SK-N-SH (cell line): ENCODE measurements around the gene SCYL1. TPM values are rescaled to one million over a fixed set of nuclear protein-coding genes. Genes with fewer than 3 reads are reported as not detected.

ENCODE experiments used
- CTCF ChIA-PET: fragments of 300-600, 350-600 bp; formaldehyde crosslinking; extraction: SDS; loops from one replicate; lab custom pipeline; 2021; lab: Yijun Ruan, JAX
- POLR2A ChIA-PET: fragments of 350-600 bp; sonication (Branson Sonifier 250); formaldehyde crosslinking; extraction: SDS; loops from one replicate; lab custom pipeline; 2020; ENCODE audit warnings: antibody characterized with exemption, inconsistent platforms; lab: Yijun Ruan, JAX
- DNase-seq: peaks from one replicate; pipeline ENCODE4 v3.0.0; 2012
- H2AFZ ChIP-seq: fragments of 200-600 bp; sonication (generic); 2 replicates; pipeline ENCODE4 v1.8.1; 2016; ENCODE audit warnings: antibody characterized with exemption, mild to moderate bottlenecking, low read depth
- H3F3A ChIP-seq: fragments of 200-600 bp; sonication (generic); replicated peaks from 2 replicates; pipeline ENCODE3; 2016; ENCODE audit warnings: antibody characterized with exemption, mild to moderate bottlenecking; ENCODE audit not compliant: insufficient read depth
- H3K27ac ChIP-seq, 2 experiments: fragments of 200-500 bp in 1 of 2; fragments of 200-600 bp in 1 of 2; sonication (Bioruptor generic) in 1 of 2; sonication (generic), shearing (Covaris generic) in 1 of 2; 2 replicates each; pipeline versions ENCODE4 v1.5.1 to v1.6.1; 2014 to 2016; ENCODE audit warnings: low read depth in 2 of 2, inconsistent platforms in 1 of 2, low read length in 1 of 2, mild to moderate bottlenecking in 1 of 2, mixed read lengths in 1 of 2
- H3K27me3 ChIP-seq: fragments of 200-600 bp; sonication (generic), shearing (Covaris generic); 2 replicates; pipeline ENCODE4 v1.6.1; 2016; ENCODE audit warnings: mixed run types; ENCODE audit not compliant: insufficient read depth
- H3K36me3 ChIP-seq, 2 experiments: fragments of 200-500 bp in 1 of 2; fragments of 200-600 bp in 1 of 2; sonication (Bioruptor generic) in 1 of 2; sonication (generic) in 1 of 2; replicated peaks in 1 of 2; 2 replicates each; pipeline versions ENCODE3 to v1.5.1; 2014 to 2016; ENCODE audit warnings: low read length in 1 of 2, mild to moderate bottlenecking in 1 of 2; ENCODE audit not compliant: insufficient read depth in 2 of 2, control insufficient read depth in 1 of 2
- H3K4me1 ChIP-seq, 2 experiments: fragments of 200-500 bp in 1 of 2; fragments of 200-600 bp in 1 of 2; sonication (Bioruptor generic) in 1 of 2; sonication (generic), shearing (Covaris generic) in 1 of 2; 2 replicates each; pipeline versions ENCODE4 v1.5.1 to v1.6.1; 2014 to 2016; ENCODE audit warnings: low read depth in 1 of 2, low read length in 1 of 2, mixed run types in 1 of 2; ENCODE audit not compliant: insufficient read depth in 2 of 2, control insufficient read depth in 1 of 2
- H3K4me2 ChIP-seq: fragments of 200-600 bp; sonication (generic), shearing (Covaris generic); 2 replicates; pipeline ENCODE4 v1.6.1; 2017; ENCODE audit warnings: mixed run types
- H3K4me3 ChIP-seq, 2 experiments: fragments of 200-500 bp in 1 of 2; fragments of 200-600 bp in 1 of 2; sonication (Bioruptor generic) in 1 of 2; sonication (generic), shearing (Covaris generic) in 1 of 2; 2 replicates each; pipeline versions ENCODE4 v1.5.1 to v1.8.1; 2014 to 2016; ENCODE audit warnings: low read depth in 2 of 2, inconsistent platforms in 1 of 2, low read length in 1 of 2, mild to moderate bottlenecking in 1 of 2, mixed read lengths in 1 of 2, moderate library complexity in 1 of 2
- H3K79me2 ChIP-seq: fragments of 200-600 bp; sonication (generic); 2 replicates; pipeline ENCODE4 v1.8.1; 2017; ENCODE audit warnings: mild to moderate bottlenecking; ENCODE audit not compliant: insufficient read depth
- H3K9ac ChIP-seq: fragments of 200-600 bp; sonication (generic); 2 replicates; pipeline ENCODE4 v1.6.1; 2017; ENCODE audit warnings: mixed run types
- H3K9me2 ChIP-seq: fragments of 200-600 bp; sonication (generic); 2 replicates; pipeline ENCODE4 v1.6.1; 2017; ENCODE audit warnings: mixed run types
- H3K9me3 ChIP-seq: fragments of 200-600 bp; sonication (generic); 2 replicates; pipeline ENCODE4 v1.6.1; 2017; ENCODE audit warnings: mixed run types, mild to moderate bottlenecking, moderate library complexity
- H4K20me1 ChIP-seq: fragments of 200-600 bp; sonication (generic); 2 replicates; pipeline ENCODE4 v1.6.1; 2017; ENCODE audit warnings: mild to moderate bottlenecking, mixed run types; ENCODE audit not compliant: insufficient read depth
- CHD2 ChIP-seq: fragments of 150-350 bp; IDR thresholded peaks from 2 replicates; pipeline ENCODE4 v1.6.1; 2018; ENCODE audit warnings: low read length; ENCODE audit not compliant: partially characterized antibody
- FOSL2 ChIP-seq: IDR thresholded peaks from 2 replicates; pipeline ENCODE4 v1.4.0; 2012; ENCODE audit warnings: low read depth, mild to moderate bottlenecking, moderate library complexity, borderline replicate concordance
- FOXJ3 ChIP-seq: sonication (generic); formaldehyde crosslinking; IDR thresholded peaks from 2 replicates; pipeline ENCODE4 v1.5.1; 2020; ENCODE audit warnings: mild to moderate bottlenecking, missing genetic modification reagents
- FOXM1 ChIP-seq: IDR thresholded peaks from 2 replicates; pipeline ENCODE4 v1.4.0; 2012; ENCODE audit warnings: low read depth, mild to moderate bottlenecking
- GATA2 ChIP-seq: sonication (generic); formaldehyde crosslinking; IDR thresholded peaks from 2 replicates; pipeline ENCODE4 v1.5.0; 2020; ENCODE audit warnings: mild to moderate bottlenecking, missing genetic modification reagents
- MEF2A ChIP-seq: IDR thresholded peaks from 2 replicates; pipeline ENCODE4 v1.4.0; 2012; ENCODE audit warnings: low read depth, borderline replicate concordance
- MXI1 ChIP-seq: IDR thresholded peaks from 2 replicates; pipeline ENCODE4 v1.6.1; 2012; ENCODE audit warnings: mild to moderate bottlenecking, low read depth, low read length, improper control_type of control experiment
- NRF1 ChIP-seq: IDR thresholded peaks from 2 replicates; pipeline ENCODE4 v1.6.1; 2012; ENCODE audit warnings: low read depth, mild to moderate bottlenecking, low read length
- RAD21 ChIP-seq: IDR thresholded peaks from 2 replicates; pipeline ENCODE4 v1.6.1; 2012; ENCODE audit warnings: mild to moderate bottlenecking, low read length
- RCOR1 ChIP-seq: fragments of 150-350 bp; IDR thresholded peaks from 2 replicates; pipeline ENCODE4 v1.6.1; 2017; ENCODE audit warnings: antibody characterized with exemption, low read length
- RFX5 ChIP-seq: IDR thresholded peaks from 2 replicates; pipeline ENCODE4 v1.6.1; 2012; ENCODE audit warnings: mild to moderate bottlenecking, improper control_type of control experiment, low read length
- SIN3A ChIP-seq: IDR thresholded peaks from 2 replicates; pipeline ENCODE4 v1.6.1; 2012; ENCODE audit warnings: low read depth, mild to moderate bottlenecking, low read length, moderate library complexity, borderline replicate concordance
- TEAD4 ChIP-seq: IDR thresholded peaks from 2 replicates; pipeline ENCODE4 v1.4.0; 2012; ENCODE audit warnings: mild to moderate bottlenecking, borderline replicate concordance; ENCODE audit not compliant: insufficient read depth
- YY1 ChIP-seq: IDR thresholded peaks from 2 replicates; pipeline ENCODE4 v1.4.0; 2012; ENCODE audit warnings: low read depth, mild to moderate bottlenecking
- WGBS: methylation state at CpG from one replicate; pipeline ENCODE4 v1.1.6; 2017; ENCODE audit warnings: low lambda C conversion rate; 5-methylcytosine and 5-hydroxymethylcytosine counted together
- polyA plus RNA-seq, 3 experiments: library from polyadenylated mRNA; depleted of rRNA; stranded (reverse); fragments of >200 nt; gene quantifications; 2 replicates each; pipeline ENCODE4 v1.2.3, GENCODE V29; 2012
- TF ChIP-seq, protein P1 (sequence below): IDR thresholded peaks from 2 replicates; pipeline ENCODE4 v1.4.0; 2012; ENCODE audit warnings: low read depth, borderline replicate concordance
- TF ChIP-seq, protein P2 (sequence below): IDR thresholded peaks from 2 replicates; pipeline ENCODE4 v1.4.0; 2012; ENCODE audit warnings: low read depth, borderline replicate concordance
- TF ChIP-seq, protein P3 (sequence below): fragments of 150-350 bp; IDR thresholded peaks from 2 replicates; pipeline ENCODE4 v1.6.1; 2016; ENCODE audit warnings: mild to moderate bottlenecking, low read depth, low read length
- TF ChIP-seq, protein P4 (sequence below): fragments of 150-350 bp; IDR thresholded peaks from 2 replicates; pipeline ENCODE4 v1.6.1; 2017; ENCODE audit warnings: antibody characterized with exemption, low read length, low read depth, borderline replicate concordance
- TF ChIP-seq, protein P5 (sequence below): fragments of 200-600 bp; sonication (generic); IDR thresholded peaks from 2 replicates; pipeline ENCODE4 v1.6.1; 2017; ENCODE audit warnings: antibody characterized with exemption, mild to moderate bottlenecking, moderate library complexity
- TF ChIP-seq, protein P6 (sequence below): IDR thresholded peaks from 2 replicates; pipeline ENCODE4 v1.6.1; 2012; ENCODE audit warnings: mild to moderate bottlenecking, low read depth, low read length, moderate library complexity
- TF ChIP-seq, protein P7 (sequence below): IDR thresholded peaks from 2 replicates; pipeline ENCODE4 v1.4.0; 2012; ENCODE audit warnings: low read depth

SCYL1 gene
- polyA plus RNA-seq, 1 of the 3 experiments (the other 2 are of a cell fraction): 79.9 TPM

DNA sequence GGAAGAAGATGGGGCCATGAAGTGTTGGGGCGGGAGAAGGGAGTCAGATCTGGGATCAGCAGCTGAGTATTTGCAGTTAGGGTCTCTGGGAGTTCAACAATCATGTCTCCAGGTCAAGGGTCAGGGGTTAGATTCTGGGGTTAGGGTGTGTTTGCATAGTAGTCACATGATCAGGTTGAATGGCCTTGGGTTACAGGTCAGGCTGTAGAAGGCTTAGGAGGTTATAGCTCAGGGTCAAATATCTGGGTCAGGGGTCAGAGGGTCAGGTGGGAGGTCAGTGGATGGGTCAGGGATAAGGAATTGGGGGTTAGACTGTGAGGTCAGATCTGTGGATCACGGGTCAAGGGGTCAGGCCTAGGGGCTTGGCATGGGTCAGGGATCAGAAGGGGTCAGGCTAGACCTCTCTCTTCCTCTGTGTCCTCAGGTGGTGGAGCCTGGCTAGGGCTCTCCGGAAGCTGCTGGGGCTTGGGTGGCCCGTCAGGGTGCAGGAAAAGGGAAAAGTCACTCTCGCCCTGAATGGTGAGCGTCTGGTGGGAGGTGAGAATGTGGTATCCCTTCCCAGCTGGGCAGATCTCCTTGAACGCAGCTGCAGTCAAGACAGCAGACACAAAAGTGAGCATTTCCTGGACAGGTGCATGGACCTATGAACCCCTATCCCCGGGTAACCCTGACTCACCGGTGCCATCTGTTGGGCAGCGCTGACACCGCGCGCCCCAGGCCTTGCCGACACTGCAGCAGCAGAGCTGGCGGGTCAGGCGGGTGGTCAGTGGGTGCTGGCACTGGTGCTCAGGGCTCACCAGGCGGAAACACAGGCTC is 26.9 kb downstream of the SCYL1 start:
- Histone ChIP-seq H3K4me2 (no peak overlapping the region), H2AFZ (no peak overlapping the region), H3K4me1 (peaks cover 16 to 27% of the 10 kb centered on the region in 2 experiments; a peak in 3 of 4 replicates), H3K79me2 (peaks cover 43% of the 10 kb centered on the region), H3K9me2 (no peaks in the 10 kb centered on the region), H3K27me3 (no peaks in the 10 kb centered on the region), H3K9ac (no peak overlapping the region), H4K20me1 (peaks cover 21% of the 10 kb centered on the region), H3K9me3 (no peaks in the 10 kb centered on the region), H3F3A (no peaks in the 10 kb centered on the region), H3K36me3 (peaks cover 29 to 42% of the 10 kb centered on the region in 2 experiments), H3K27ac (no peak overlapping the region), H3K4me3 (no peak overlapping the region)
- CTCF ChIA-PET: interaction anchor here (0.6 to 6.4 kb wide), 17 partner anchors 9 to 231 kb away, joined by 3 to 88 read pairs (median 4); partner anchors contain the start of genes FAM89B, KCNK7 and ZNRD2
- DNase-seq: peak; percentile 85
- POLR2A ChIA-PET: interaction anchor here (0.8 to 1.1 kb wide), 2 partner anchors 11 to 22 kb away, joined by 3 read pairs; no protein-coding TSS in a partner anchor
- WGBS: 72% methylated on average over 5 of the region's 17 CpGs
- TF ChIP-seq, protein P1, sequence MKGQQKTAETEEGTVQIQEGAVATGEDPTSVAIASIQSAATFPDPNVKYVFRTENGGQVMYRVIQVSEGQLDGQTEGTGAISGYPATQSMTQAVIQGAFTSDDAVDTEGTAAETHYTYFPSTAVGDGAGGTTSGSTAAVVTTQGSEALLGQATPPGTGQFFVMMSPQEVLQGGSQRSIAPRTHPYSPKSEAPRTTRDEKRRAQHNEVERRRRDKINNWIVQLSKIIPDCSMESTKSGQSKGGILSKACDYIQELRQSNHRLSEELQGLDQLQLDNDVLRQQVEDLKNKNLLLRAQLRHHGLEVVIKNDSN: no peak
- TF ChIP-seq CHD2 (no peak), RFX5 (no peak), NRF1 (no peak), YY1 (no peak), MXI1 (no peak), FOXJ3 (CRISPR knock-in tag) (no peak), TEAD4 (no peak), FOSL2 (no peak), SIN3A (no peak), RAD21 (peak; percentile 43), GATA2 (no peak), MEF2A (no peak), FOXM1 (no peak), RCOR1 (no peak)
- TF ChIP-seq, protein P2, sequence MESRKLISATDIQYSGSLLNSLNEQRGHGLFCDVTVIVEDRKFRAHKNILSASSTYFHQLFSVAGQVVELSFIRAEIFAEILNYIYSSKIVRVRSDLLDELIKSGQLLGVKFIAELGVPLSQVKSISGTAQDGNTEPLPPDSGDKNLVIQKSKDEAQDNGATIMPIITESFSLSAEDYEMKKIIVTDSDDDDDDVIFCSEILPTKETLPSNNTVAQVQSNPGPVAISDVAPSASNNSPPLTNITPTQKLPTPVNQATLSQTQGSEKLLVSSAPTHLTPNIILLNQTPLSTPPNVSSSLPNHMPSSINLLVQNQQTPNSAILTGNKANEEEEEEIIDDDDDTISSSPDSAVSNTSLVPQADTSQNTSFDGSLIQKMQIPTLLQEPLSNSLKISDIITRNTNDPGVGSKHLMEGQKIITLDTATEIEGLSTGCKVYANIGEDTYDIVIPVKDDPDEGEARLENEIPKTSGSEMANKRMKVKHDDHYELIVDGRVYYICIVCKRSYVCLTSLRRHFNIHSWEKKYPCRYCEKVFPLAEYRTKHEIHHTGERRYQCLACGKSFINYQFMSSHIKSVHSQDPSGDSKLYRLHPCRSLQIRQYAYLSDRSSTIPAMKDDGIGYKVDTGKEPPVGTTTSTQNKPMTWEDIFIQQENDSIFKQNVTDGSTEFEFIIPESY: no peak
- TF ChIP-seq, protein P3, sequence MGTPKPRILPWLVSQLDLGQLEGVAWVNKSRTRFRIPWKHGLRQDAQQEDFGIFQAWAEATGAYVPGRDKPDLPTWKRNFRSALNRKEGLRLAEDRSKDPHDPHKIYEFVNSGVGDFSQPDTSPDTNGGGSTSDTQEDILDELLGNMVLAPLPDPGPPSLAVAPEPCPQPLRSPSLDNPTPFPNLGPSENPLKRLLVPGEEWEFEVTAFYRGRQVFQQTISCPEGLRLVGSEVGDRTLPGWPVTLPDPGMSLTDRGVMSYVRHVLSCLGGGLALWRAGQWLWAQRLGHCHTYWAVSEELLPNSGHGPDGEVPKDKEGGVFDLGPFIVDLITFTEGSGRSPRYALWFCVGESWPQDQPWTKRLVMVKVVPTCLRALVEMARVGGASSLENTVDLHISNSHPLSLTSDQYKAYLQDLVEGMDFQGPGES: no peak
- TF ChIP-seq, protein P4, sequence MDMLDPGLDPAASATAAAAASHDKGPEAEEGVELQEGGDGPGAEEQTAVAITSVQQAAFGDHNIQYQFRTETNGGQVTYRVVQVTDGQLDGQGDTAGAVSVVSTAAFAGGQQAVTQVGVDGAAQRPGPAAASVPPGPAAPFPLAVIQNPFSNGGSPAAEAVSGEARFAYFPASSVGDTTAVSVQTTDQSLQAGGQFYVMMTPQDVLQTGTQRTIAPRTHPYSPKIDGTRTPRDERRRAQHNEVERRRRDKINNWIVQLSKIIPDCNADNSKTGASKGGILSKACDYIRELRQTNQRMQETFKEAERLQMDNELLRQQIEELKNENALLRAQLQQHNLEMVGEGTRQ: no peak
- TF ChIP-seq, protein P5, sequence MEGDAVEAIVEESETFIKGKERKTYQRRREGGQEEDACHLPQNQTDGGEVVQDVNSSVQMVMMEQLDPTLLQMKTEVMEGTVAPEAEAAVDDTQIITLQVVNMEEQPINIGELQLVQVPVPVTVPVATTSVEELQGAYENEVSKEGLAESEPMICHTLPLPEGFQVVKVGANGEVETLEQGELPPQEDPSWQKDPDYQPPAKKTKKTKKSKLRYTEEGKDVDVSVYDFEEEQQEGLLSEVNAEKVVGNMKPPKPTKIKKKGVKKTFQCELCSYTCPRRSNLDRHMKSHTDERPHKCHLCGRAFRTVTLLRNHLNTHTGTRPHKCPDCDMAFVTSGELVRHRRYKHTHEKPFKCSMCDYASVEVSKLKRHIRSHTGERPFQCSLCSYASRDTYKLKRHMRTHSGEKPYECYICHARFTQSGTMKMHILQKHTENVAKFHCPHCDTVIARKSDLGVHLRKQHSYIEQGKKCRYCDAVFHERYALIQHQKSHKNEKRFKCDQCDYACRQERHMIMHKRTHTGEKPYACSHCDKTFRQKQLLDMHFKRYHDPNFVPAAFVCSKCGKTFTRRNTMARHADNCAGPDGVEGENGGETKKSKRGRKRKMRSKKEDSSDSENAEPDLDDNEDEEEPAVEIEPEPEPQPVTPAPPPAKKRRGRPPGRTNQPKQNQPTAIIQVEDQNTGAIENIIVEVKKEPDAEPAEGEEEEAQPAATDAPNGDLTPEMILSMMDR: peak; percentile 62
- TF ChIP-seq, protein P6, sequence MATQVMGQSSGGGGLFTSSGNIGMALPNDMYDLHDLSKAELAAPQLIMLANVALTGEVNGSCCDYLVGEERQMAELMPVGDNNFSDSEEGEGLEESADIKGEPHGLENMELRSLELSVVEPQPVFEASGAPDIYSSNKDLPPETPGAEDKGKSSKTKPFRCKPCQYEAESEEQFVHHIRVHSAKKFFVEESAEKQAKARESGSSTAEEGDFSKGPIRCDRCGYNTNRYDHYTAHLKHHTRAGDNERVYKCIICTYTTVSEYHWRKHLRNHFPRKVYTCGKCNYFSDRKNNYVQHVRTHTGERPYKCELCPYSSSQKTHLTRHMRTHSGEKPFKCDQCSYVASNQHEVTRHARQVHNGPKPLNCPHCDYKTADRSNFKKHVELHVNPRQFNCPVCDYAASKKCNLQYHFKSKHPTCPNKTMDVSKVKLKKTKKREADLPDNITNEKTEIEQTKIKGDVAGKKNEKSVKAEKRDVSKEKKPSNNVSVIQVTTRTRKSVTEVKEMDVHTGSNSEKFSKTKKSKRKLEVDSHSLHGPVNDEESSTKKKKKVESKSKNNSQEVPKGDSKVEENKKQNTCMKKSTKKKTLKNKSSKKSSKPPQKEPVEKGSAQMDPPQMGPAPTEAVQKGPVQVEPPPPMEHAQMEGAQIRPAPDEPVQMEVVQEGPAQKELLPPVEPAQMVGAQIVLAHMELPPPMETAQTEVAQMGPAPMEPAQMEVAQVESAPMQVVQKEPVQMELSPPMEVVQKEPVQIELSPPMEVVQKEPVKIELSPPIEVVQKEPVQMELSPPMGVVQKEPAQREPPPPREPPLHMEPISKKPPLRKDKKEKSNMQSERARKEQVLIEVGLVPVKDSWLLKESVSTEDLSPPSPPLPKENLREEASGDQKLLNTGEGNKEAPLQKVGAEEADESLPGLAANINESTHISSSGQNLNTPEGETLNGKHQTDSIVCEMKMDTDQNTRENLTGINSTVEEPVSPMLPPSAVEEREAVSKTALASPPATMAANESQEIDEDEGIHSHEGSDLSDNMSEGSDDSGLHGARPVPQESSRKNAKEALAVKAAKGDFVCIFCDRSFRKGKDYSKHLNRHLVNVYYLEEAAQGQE: no peak
- TF ChIP-seq, protein P7, sequence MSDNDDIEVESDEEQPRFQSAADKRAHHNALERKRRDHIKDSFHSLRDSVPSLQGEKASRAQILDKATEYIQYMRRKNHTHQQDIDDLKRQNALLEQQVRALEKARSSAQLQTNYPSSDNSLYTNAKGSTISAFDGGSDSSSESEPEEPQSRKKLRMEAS: no peak
